Measurements from ENCODE around the gene KXD1. TPM values are rescaled to one million over a fixed set of nuclear protein-coding genes. Genes with fewer than 3 reads are reported as not detected.
A peak's percentile ranks its signal among the peaks of the same experiment; 100 is the strongest.

Gene KXD1
- polyA plus RNA-seq, 1 donor, result 62.4 TPM

- no peak within 1 kb of the TSS for H3K27ac ChIP-seq (ENCODE audit: low read length)
- H3K27me3 ChIP-seq (ENCODE audit: control insufficient read depth, insufficient read depth, low read length), result peaks cover 84% of the 10 kb centered on the region
- H3K4me3 ChIP-seq (ENCODE audit: low read length), result peak within 1 kb of the TSS; percentile 10
- peaks cover 11% of the 10 kb centered on the region for H3K9me3 ChIP-seq (ENCODE audit: control insufficient read depth, low read depth, low read length)
- no peaks in the 10 kb centered on the region for H3K36me3 ChIP-seq (ENCODE audit: control insufficient read depth, insufficient read depth, low read length)
- DNase-seq, result no peak
- WGBS (ENCODE audit: insufficient coverage, low lambda C conversion rate), result no CpG with 5 or more reads among the region's 70 CpGs
- H3K4me1 ChIP-seq (ENCODE audit: control insufficient read depth, insufficient read depth, low read length), result peaks cover 13% of the 10 kb centered on the region
Measured at GRCh38 chr19:18612772-18613588, 55.3 kb downstream of the KXD1 start, which contains the start of gene TMEM59L. Gene TMEM59L (plus strand): TSS chr19:18612870. CDS start chr19:18612959, 89 bp downstream.

DNA sequence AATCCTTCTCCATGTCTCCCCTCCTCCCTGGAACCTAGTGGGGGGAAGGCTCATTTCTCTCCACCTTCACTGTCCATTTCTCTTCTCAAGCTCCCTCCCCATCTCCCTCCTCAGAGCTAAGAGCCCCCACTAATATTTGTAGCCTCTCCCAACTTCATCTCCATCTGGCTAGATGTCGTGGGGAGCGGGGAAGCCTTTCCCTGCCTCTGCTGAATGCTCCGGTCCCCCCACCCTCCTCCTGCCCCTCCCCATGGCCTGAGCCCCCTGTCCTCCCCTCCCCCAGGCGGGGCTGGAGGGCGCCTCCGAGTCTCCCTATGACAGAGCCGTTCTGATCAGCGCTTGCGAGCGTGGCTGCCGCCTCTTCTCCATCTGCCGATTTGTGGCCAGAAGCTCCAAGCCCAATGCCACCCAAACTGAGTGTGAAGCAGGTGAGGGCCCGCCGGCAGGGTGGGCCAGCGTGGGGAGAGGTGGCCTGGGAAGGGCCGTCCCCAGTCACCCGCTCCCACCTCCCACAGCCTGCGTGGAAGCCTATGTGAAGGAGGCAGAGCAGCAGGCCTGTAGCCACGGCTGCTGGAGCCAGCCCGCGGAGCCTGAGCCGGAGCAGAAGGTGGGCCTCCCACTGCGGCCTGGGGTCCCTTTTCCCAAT lies 56.0 kb downstream of the KXD1 start:
- WGBS (ENCODE audit: insufficient coverage, low lambda C conversion rate), result no CpG with 5 or more reads among the region's 23 CpGs

GRCh38 chr19:18616023-18616422 lies 58.4 kb downstream of the KXD1 start:
- Histone ChIP-seq H3K27me3 (ENCODE audit: control insufficient read depth, insufficient read depth, low read length) (peaks cover 57% of the 10 kb centered on the region), H3K9me3 (ENCODE audit: control insufficient read depth, low read depth, low read length) (peaks cover 8% of the 10 kb centered on the region), H3K4me1 (ENCODE audit: control insufficient read depth, insufficient read depth, low read length) (peaks cover 10% of the 10 kb centered on the region), H3K36me3 (ENCODE audit: control insufficient read depth, insufficient read depth, low read length) (no peaks in the 10 kb centered on the region), H3K27ac (ENCODE audit: low read length) (no peak overlapping the region), H3K4me3 (ENCODE audit: low read length) (no peak overlapping the region)
- no peak for DNase-seq
- no CpG with 5 or more reads among the region's 3 CpGs for WGBS (ENCODE audit: insufficient coverage, low lambda C conversion rate)

More for the DNA sequence above, 56.0 kb downstream of the KXD1 start:
- Histone ChIP-seq H3K4me3 (ENCODE audit: low read length) (no peak overlapping the region), H3K36me3 (ENCODE audit: control insufficient read depth, insufficient read depth, low read length) (no peaks in the 10 kb centered on the region), H3K4me1 (ENCODE audit: control insufficient read depth, insufficient read depth, low read length) (peaks cover 13% of the 10 kb centered on the region), H3K27me3 (ENCODE audit: control insufficient read depth, insufficient read depth, low read length) (peaks cover 76% of the 10 kb centered on the region), H3K27ac (ENCODE audit: low read length) (no peak overlapping the region), H3K9me3 (ENCODE audit: control insufficient read depth, low read depth, low read length) (peaks cover 14% of the 10 kb centered on the region)
- DNase-seq, result no peak

- H3K36me3 ChIP-seq (ENCODE audit: control insufficient read depth, insufficient read depth, low read length), result no peaks in the 10 kb centered on the region
- no peak overlapping the region for H3K4me3 ChIP-seq (ENCODE audit: low read length)
- H3K27me3 ChIP-seq (ENCODE audit: control insufficient read depth, insufficient read depth, low read length), result peaks cover 44% of the 10 kb centered on the region
- no peaks in the 10 kb centered on the region for H3K4me1 ChIP-seq (ENCODE audit: control insufficient read depth, insufficient read depth, low read length)
- H3K9me3 ChIP-seq (ENCODE audit: control insufficient read depth, low read depth, low read length), result peaks cover 8% of the 10 kb centered on the region
- H3K27ac ChIP-seq (ENCODE audit: low read length), result no peak overlapping the region
- DNase-seq, result no peak
Measured at GRCh38 chr19:18617562-18617961, 59.9 kb downstream of the KXD1 start.

DNA sequence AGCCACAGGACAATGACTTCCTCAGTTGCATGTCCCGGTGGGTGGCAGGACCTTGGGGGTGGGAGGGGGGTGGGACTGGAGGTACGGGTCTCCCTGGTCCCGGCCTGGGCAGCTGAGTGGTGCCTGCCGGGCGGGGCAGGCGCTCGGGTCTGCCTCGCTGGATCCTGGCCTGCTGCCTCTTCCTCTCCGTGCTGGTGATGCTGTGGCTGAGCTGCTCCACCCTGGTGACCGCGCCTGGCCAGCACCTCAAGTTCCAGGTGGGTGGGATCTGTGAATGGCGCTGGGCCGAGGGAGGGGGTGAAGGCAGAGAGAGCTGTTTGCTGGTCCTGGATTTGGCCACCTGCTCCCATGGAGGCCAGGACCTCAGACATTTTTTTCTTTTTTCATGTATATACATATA lies 60.6 kb downstream of the KXD1 start:
- no CpG with 5 or more reads among the region's 13 CpGs for WGBS (ENCODE audit: insufficient coverage, low lambda C conversion rate)
- DNase-seq, result no peak
- Histone ChIP-seq H3K36me3 (ENCODE audit: control insufficient read depth, insufficient read depth, low read length) (no peaks in the 10 kb centered on the region), H3K4me3 (ENCODE audit: low read length) (no peak overlapping the region), H3K9me3 (ENCODE audit: control insufficient read depth, low read depth, low read length) (peaks cover 8% of the 10 kb centered on the region), H3K27me3 (ENCODE audit: control insufficient read depth, insufficient read depth, low read length) (peaks cover 40% of the 10 kb centered on the region), H3K27ac (ENCODE audit: low read length) (no peak overlapping the region), H3K4me1 (ENCODE audit: control insufficient read depth, insufficient read depth, low read length) (no peaks in the 10 kb centered on the region)

Other genes starting within 250 kb of the KXD1 start
- 94.8 TPM for gene LSM4, start 234.8 kb upstream of the KXD1 start, polyA plus RNA-seq
- gene PGPEP1, start 217.3 kb upstream of the KXD1 start, polyA plus RNA-seq, result 77.2 TPM
- gene GDF15, start 171.7 kb upstream of the KXD1 start, polyA plus RNA-seq, result 20.3 TPM
- gene LRRC25, start 160.2 kb upstream of the KXD1 start, polyA plus RNA-seq, result 3.1 TPM
- 105 TPM for gene SSBP4, start 138.5 kb upstream of the KXD1 start, polyA plus RNA-seq
- 64.4 TPM for gene ISYNA1, start 119.7 kb upstream of the KXD1 start, polyA plus RNA-seq
- 9.6 TPM for gene ELL, start 35.8 kb upstream of the KXD1 start, polyA plus RNA-seq
- gene FKBP8, start 14.3 kb upstream of the KXD1 start, polyA plus RNA-seq, result 138 TPM
- gene UBA52, start 14.0 kb downstream of the KXD1 start, polyA plus RNA-seq, result 901 TPM
- 47.2 TPM for gene REX1BD, start 30.9 kb downstream of the KXD1 start, polyA plus RNA-seq
- gene CRLF1, start 48.9 kb downstream of the KXD1 start, polyA plus RNA-seq, result 3.2 TPM
- 12.5 TPM for gene TMEM59L, start 55.0 kb downstream of the KXD1 start, polyA plus RNA-seq
- gene KLHL26, start 79.2 kb downstream of the KXD1 start, polyA plus RNA-seq, result 4.6 TPM
- gene CRTC1, start 125.8 kb downstream of the KXD1 start, polyA plus RNA-seq, result 21.5 TPM
- gene COMP, start 233.4 kb downstream of the KXD1 start, polyA plus RNA-seq, result 1.2 TPM